ENCODE measurements around the gene TNFSF9. TPM values are rescaled to one million over a fixed set of nuclear protein-coding genes. Genes with fewer than 3 reads are reported as not detected.

Gene TNFSF9
- total RNA-seq, 2 experiments from 2014 or later = 20.9 to 22.3 TPM

- ChIA-PET CTCF (ENCODE audit: unreplicated experiment) (no interaction called here), POLR2A (no interaction called here)
- DNase-seq (ENCODE audit: low spot score) = no peak
- intact Hi-C loops (cut with micrococcal nuclease; ENCODE audit: unreplicated experiment) = no loop called here
- Histone ChIP-seq H3K4me3 (ENCODE audit: low read depth, low read length, poor library complexity, severe bottlenecking) (no peak overlapping the region), H3K36me3 (ENCODE audit: insufficient read depth, low read length) (no peaks in the 10 kb centered on the region; the same call in 1 of the 2 replicates), H2AFZ (ENCODE audit: low read length) (no peak overlapping the region), H4K20me1 (ENCODE audit: insufficient read depth, low read length) (no peaks in the 10 kb centered on the region), H3K4me1 (ENCODE audit: insufficient read depth, low read length, poor library complexity, severe bottlenecking) (peaks cover 26% of the 10 kb centered on the region), H3K9me3 (ENCODE audit: low read length) (peaks cover 33% of the 10 kb centered on the region), H3K9me2 (ENCODE audit: insufficient read depth, low read length) (no peaks in the 10 kb centered on the region), H3K27ac (ENCODE audit: low read depth, low read length, poor library complexity, severe bottlenecking) (no peak overlapping the region), H3K4me2 (ENCODE audit: low read length) (no peak overlapping the region), H3K79me2 (ENCODE audit: insufficient read depth, low read depth, low read length) (no peaks in the 10 kb centered on the region)
- BruUV-seq (replicated peaks) = no TSS peak
- TF ChIP-seq EZH2phosphoT487 (IDR thresholded peaks at IDR 0.05; ENCODE audit: borderline replicate concordance, low read depth, low read length) (no peak), CTCF (conservative IDR thresholded peaks at IDR 0.05; ENCODE audit: low read length) (no peak)
Observed at GRCh38 chr19:6571167-6571566, 40.3 kb downstream of the TNFSF9 start.

GRCh38 chr19:6572217-6572616, 41.4 kb downstream of the TNFSF9 start:
- BruUV-seq (replicated peaks) = no TSS peak
- no peak overlapping the region for H3K4me2 ChIP-seq (ENCODE audit: low read length)
- peaks cover 23% of the 10 kb centered on the region for H3K9me3 ChIP-seq (ENCODE audit: low read length)
- no peaks in the 10 kb centered on the region for H3K79me2 ChIP-seq (ENCODE audit: insufficient read depth, low read depth, low read length)
- H3K36me3 ChIP-seq (ENCODE audit: insufficient read depth, low read length) = no peaks in the 10 kb centered on the region; the same call in 1 of the 2 replicates
- no peak for TF ChIP-seq EZH2phosphoT487 (IDR thresholded peaks at IDR 0.05; ENCODE audit: borderline replicate concordance, low read depth, low read length)
- no peak for TF ChIP-seq CTCF (conservative IDR thresholded peaks at IDR 0.05; ENCODE audit: low read length)
- peaks cover 37% of the 10 kb centered on the region for H3K4me1 ChIP-seq (ENCODE audit: insufficient read depth, low read length, poor library complexity, severe bottlenecking)
- DNase-seq (ENCODE audit: low spot score) = no peak
- H3K9me2 ChIP-seq (ENCODE audit: insufficient read depth, low read length) = no peaks in the 10 kb centered on the region
- H3K4me3 ChIP-seq (ENCODE audit: low read depth, low read length, poor library complexity, severe bottlenecking) = no peak overlapping the region
- no peak overlapping the region for H3K27ac ChIP-seq (ENCODE audit: low read depth, low read length, poor library complexity, severe bottlenecking)
- no peak overlapping the region for H2AFZ ChIP-seq (ENCODE audit: low read length)
- H4K20me1 ChIP-seq (ENCODE audit: insufficient read depth, low read length) = no peaks in the 10 kb centered on the region
- ChIA-PET POLR2A (no interaction called here), CTCF (ENCODE audit: unreplicated experiment) (no interaction called here)
- intact Hi-C loops (cut with micrococcal nuclease; ENCODE audit: unreplicated experiment) = no loop called here

- intact Hi-C loops (cut with micrococcal nuclease; ENCODE audit: unreplicated experiment) = no loop called here
- POLR2A ChIA-PET = no interaction called here
- no TSS peak for BruUV-seq (replicated peaks)
- H3K36me3 ChIP-seq (ENCODE audit: insufficient read depth, low read length) = no peaks in the 10 kb centered on the region
- no peaks in the 10 kb centered on the region for H3K9me2 ChIP-seq (ENCODE audit: insufficient read depth, low read length)
- H3K9me3 ChIP-seq (ENCODE audit: low read length) = peaks cover 13% of the 10 kb centered on the region; the same call in 1 of the 2 replicates
- H2AFZ ChIP-seq (ENCODE audit: low read length) = 0 out of 2 replicates have a peak overlapping the region, but pooled peaks have one; percentile 10
- CTCF ChIA-PET (ENCODE audit: unreplicated experiment) = no interaction called here
- H3K79me2 ChIP-seq (ENCODE audit: insufficient read depth, low read depth, low read length) = no peaks in the 10 kb centered on the region
- H3K4me2 ChIP-seq (ENCODE audit: low read length) = no peak overlapping the region
- DNase-seq (ENCODE audit: low spot score) = no peak
- H3K4me3 ChIP-seq (ENCODE audit: low read depth, low read length, poor library complexity, severe bottlenecking) = no peak overlapping the region
- H3K27ac ChIP-seq (ENCODE audit: low read depth, low read length, poor library complexity, severe bottlenecking) = no peak overlapping the region
- H3K4me1 ChIP-seq (ENCODE audit: insufficient read depth, low read length, poor library complexity, severe bottlenecking) = peaks cover 48% of the 10 kb centered on the region
- TF ChIP-seq CTCF (conservative IDR thresholded peaks at IDR 0.05; ENCODE audit: low read length) (no peak), EZH2phosphoT487 (IDR thresholded peaks at IDR 0.05; ENCODE audit: borderline replicate concordance, low read depth, low read length) (no peak)
- no peaks in the 10 kb centered on the region for H4K20me1 ChIP-seq (ENCODE audit: insufficient read depth, low read length)
Observed at GRCh38 chr19:6573350-6573749, 42.5 kb downstream of the TNFSF9 start.
